GM18870 (cell line): ENCODE results near the gene ATRNL1.
A peak's percentile ranks its signal among the peaks of the same experiment; 100 is the strongest.

Source experiments
- ATAC-seq: cut with Tn5 transposase; IDR thresholded peaks from one replicate; pipeline ENCODE4 v1.9.1; 2021; ENCODE audit warnings: moderate library complexity; ENCODE audit not compliant: unreplicated experiment

The ATRNL1 gene

DNA sequence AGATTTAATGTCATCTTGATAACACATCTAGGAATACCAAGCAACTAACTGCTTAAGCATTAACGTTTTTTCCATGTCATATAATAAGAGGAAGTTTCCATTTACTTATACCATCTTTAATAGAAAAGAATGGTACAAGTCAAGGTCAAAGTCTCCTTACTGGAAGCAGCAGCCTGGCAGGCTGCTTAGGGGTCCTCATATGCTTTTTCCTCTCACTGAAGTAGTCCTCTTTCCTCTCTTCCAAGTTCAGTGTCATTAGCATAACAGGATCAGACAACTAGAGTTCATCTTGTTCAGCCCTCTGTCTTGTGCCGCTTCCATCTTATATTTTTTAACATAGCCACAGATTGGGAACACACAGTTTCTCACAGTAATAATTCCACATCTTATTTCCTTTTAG, 774.1 kb downstream of the ATRNL1 start:
- no peak for ATAC-seq

DNA sequence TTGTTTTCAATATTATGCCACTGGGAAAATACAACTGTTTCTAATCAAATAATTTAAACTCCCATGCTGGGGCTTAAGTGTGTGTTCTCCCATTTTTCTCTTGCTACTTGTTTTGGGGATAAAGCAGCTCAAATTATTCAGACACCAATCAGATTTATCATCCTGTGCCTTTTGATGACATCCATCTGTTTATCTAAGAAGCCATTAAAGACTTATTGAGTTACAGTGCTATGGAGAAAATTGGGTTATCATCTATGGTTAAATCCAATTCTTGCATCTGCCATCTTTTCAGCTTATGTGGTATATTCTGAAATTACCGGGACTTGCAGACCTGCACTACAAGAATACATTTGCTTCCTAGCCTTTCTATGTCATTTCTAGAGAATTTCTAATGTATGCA, 778.7 kb downstream of the ATRNL1 start:
- ATAC-seq: no peak

- no peak for ATAC-seq
Observed at GRCh38 chr10:115875172-115875571, 782.0 kb downstream of the ATRNL1 start.

GRCh38 chr10:115879372-115880089, 786.4 kb downstream of the ATRNL1 start:
- ATAC-seq: peak; percentile 92

- no peak for ATAC-seq
Observed at GRCh38 chr10:115882021-115882420, 788.9 kb downstream of the ATRNL1 start.

GRCh38 chr10:115883372-115883771, 790.2 kb downstream of the ATRNL1 start:
- no peak for ATAC-seq

- ATAC-seq: no peak
Observed at GRCh38 chr10:115884331-115884730, 791.2 kb downstream of the ATRNL1 start.

- no peak for ATAC-seq
Observed at GRCh38 chr10:115895166-115895565, 802.0 kb downstream of the ATRNL1 start.

DNA sequence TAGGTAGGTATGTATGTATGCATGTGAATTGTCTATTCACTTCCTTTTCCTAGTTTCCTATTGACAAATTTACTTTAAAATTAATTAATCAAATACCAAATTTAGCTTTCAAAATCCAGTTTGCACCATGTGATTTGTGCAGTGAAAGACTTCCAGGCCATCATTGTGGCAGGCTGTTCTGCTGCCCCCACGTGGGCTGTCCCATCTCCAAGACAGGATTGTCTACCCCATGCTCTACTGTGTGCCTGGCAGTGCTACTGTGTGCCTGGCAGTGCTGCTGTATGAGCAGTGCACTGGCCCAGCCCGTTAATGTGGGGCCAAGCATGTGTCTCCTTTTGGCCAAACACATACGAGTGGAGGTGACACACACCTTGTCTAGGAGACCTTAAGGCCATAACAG, 805.1 kb downstream of the ATRNL1 start:
- ATAC-seq: no peak

DNA sequence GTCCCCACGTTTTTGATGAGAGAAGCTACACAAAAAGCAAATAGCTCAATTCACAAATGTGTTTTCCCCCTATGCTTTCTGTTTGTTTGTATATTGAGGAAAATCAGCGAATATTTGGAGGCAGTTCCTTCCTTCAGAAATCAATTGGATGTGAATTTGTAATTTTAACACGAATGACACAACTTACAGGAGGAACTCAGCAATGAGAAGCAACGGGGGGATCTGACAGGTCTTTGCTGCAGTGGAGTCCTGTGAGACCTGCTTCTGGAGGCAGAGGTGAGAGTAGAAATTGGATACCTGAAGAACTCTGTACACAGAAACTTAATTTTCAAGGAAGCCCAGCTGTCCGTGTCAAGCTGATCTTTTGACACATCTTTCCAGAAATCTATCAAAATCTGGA, 809.4 kb downstream of the ATRNL1 start:
- no peak for ATAC-seq

GRCh38 chr10:115903207-115903606, 810.0 kb downstream of the ATRNL1 start:
- no peak for ATAC-seq

DNA sequence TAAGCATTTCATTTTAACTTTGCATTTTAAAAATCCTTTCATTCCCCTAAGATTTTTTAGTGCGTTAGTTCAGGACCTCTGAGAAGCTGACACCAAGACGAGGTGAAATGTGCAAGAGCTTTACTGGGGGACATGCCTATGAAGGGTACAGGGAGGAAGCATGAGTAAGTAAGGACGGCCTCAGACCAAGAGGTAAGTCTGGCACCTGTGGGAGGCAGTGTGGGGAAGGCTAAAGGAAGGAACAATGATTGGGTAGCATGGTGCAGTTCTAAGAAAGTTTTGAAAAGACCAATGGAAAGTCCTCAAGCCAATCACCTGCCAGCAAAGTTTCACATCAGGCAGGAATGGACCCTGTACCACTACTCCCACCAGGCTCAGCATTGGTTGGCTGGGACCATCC, 810.7 kb downstream of the ATRNL1 start:
- ATAC-seq: no peak

- no peak for ATAC-seq
Observed at GRCh38 chr10:115909037-115909436, 815.9 kb downstream of the ATRNL1 start.

DNA sequence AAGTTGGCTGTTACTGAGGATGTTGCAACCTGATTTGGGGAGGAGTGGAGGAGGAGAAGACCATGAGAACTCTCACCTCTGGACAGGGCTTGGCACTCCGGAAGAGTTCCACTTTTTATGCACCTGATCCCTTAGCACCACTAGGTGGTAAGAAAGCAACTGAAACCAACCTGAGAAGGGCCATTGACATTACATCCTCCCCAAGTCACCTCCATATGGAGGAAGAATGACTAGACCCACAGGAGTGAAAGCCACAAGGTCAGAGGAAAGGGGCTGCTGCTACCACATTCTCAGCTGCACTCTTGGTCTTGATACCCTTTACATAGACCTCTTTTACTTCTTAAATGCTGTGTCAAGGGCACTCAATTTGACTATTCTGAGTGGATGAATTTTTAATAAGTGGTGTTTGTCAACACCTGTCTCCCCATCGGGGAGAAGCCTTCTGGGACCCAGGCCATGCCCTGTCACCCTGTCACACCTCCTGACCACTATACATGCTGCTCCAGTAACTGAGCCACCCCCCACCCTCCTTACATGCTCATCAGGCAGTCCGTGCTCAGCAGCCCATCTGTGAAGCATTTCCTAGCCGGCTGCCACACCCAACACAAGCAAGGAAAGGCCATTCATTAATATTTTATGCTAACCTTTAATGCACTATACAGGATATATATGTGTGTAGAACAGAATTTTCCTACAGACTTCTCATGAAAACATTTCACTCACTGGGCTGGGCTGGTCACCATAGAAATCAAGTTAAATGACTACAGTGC, 817.0 kb downstream of the ATRNL1 start:
- no peak for ATAC-seq

- no peak for ATAC-seq
Observed at GRCh38 chr10:115914475-115914874, 821.3 kb downstream of the ATRNL1 start.

DNA sequence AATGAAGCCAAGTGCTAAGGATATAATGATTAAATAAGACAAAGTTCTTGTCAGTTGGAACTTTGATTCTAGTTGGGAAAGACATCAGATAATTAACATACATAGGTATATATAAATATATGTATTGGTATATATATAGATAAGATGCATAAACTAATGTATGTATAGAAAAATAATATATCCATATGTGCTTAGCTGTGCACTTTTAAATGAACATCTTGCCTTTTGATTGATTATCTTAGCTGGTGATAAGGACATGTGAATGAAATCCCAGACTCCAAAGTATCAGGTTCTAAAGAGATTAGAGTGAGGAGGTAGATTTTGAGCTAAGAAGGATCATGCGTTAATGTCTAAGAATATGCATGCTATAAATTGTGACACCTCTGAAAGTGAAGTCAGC, 822.3 kb downstream of the ATRNL1 start:
- ATAC-seq: no peak

GRCh38 chr10:115918812-115919211, 825.6 kb downstream of the ATRNL1 start:
- ATAC-seq: no peak

GRCh38 chr10:115921795-115922194, 828.6 kb downstream of the ATRNL1 start:
- ATAC-seq: no peak

- no peak for ATAC-seq
Observed at GRCh38 chr10:115931309-115931708, 838.1 kb downstream of the ATRNL1 start.

DNA sequence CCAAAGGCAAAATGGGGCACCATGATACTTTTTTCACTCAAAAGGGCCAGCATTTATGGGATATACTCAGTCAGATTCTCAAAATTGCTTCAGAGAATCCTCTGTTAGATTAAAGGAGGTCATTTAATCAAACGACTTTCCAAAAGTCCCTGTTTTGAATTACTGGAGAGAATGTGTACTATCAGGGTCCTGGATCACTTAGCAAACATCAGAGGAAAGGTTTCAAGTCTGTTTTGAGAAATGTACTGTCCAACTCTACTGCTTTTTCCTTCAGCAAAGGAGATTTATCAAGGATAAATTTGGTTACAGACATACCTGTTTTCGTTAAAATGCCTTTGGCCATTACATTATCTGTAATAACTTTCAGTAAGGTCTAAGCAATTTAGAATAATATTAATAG, 838.9 kb downstream of the ATRNL1 start:
- ATAC-seq: no peak

- no peak for ATAC-seq
Observed at GRCh38 chr10:115933098-115933497, 839.9 kb downstream of the ATRNL1 start.

GRCh38 chr10:115935731-115936130, 842.6 kb downstream of the ATRNL1 start:
- ATAC-seq: no peak
